GM10248 (cell line): Measurements from ENCODE around the gene IFI27.

Experiments
- CTCF ChIA-PET: fragments of 300-600 bp; sonication (Branson Sonifier 250); formaldehyde crosslinking; extraction: SDS; loops from one replicate; lab custom pipeline; 2021; ENCODE audit warnings: antibody characterized with exemption; lab: Yijun Ruan, JAX
- POLR2A ChIA-PET: fragments of 350-650 bp; sonication (Branson Sonifier 250); formaldehyde crosslinking; extraction: SDS; loops from one replicate; lab custom pipeline; 2020; ENCODE audit warnings: antibody characterized with exemption; lab: Yijun Ruan, JAX
- DNase-seq: peaks from one replicate; pipeline ENCODE4 v3.0.0; 2012; ENCODE audit errors: extremely low spot score
- TF ChIP-seq, protein P1 (sequence below): IDR thresholded peaks from 2 replicates; pipeline ENCODE4 v1.5.1; 2012; ENCODE audit warnings: mild to moderate bottlenecking, low read depth; ENCODE audit errors: extremely low read depth, missing control alignments, control extremely low read depth

The IFI27 gene

DNA sequence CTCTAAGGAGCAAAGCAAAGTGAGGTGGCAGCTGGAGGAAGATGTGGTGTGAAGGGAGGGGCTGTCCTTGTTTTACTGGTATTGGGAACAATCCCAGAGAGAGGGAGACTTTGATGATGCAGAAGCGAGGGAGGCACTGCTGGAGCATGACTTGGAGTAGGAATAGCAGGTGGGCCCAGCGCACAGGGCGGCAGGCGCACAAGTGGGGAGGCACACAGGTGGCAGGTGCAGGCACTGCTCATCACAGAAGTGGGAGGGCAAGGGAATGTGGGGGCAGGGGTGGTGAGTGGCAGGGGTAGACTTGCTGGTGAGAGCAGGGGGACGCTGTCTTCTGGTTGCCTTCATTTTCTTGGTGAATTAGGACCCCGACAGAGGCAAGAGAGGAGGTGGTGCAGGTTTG lies 11.5 kb upstream of the IFI27 start:
- TF ChIP-seq, protein P1, sequence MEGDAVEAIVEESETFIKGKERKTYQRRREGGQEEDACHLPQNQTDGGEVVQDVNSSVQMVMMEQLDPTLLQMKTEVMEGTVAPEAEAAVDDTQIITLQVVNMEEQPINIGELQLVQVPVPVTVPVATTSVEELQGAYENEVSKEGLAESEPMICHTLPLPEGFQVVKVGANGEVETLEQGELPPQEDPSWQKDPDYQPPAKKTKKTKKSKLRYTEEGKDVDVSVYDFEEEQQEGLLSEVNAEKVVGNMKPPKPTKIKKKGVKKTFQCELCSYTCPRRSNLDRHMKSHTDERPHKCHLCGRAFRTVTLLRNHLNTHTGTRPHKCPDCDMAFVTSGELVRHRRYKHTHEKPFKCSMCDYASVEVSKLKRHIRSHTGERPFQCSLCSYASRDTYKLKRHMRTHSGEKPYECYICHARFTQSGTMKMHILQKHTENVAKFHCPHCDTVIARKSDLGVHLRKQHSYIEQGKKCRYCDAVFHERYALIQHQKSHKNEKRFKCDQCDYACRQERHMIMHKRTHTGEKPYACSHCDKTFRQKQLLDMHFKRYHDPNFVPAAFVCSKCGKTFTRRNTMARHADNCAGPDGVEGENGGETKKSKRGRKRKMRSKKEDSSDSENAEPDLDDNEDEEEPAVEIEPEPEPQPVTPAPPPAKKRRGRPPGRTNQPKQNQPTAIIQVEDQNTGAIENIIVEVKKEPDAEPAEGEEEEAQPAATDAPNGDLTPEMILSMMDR, result no peak
- CTCF ChIA-PET, result interaction anchor here (1.2 to 3.9 kb wide), 3 partner anchors 9 to 63 kb away, joined by 5 to 14 read pairs (median 5); no protein-coding TSS in a partner anchor
- POLR2A ChIA-PET, result interaction anchor here (1.6 kb wide), 1 partner anchor 18 kb away, joined by 4 read pairs; the partner anchor contains the start of genes DDX24 and IFI27L1
- no peak for DNase-seq

DNA sequence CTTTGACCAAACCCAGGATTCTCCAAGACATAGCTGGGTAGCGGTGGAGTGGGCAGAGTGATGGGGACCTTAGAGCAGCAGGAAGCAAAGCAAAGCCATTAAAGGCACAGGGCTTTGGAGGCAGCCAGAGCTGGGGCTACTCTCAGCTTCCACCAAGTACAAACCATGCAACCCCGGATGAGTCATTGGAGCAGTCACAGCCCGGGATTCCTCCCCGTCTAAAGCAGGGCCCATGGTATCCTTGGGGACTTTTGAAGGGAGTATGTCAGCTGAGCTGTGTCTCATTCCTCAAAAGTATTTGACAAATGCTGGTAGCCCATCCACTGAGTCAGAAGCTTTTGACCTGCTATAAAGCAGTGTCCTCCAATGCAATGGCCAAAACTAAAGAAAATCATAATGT lies 9.7 kb upstream of the IFI27 start:
- no peak for DNase-seq
- POLR2A ChIA-PET, result interaction anchor here (0.6 kb wide), 1 partner anchor 33 kb away, joined by 4 read pairs; no protein-coding TSS in a partner anchor
- TF ChIP-seq, protein P1, result no peak
- CTCF ChIA-PET, result interaction anchor here (0.7 to 3.9 kb wide), 3 partner anchors 9 to 36 kb away, joined by 3 to 14 read pairs (median 4); no protein-coding TSS in a partner anchor

DNA sequence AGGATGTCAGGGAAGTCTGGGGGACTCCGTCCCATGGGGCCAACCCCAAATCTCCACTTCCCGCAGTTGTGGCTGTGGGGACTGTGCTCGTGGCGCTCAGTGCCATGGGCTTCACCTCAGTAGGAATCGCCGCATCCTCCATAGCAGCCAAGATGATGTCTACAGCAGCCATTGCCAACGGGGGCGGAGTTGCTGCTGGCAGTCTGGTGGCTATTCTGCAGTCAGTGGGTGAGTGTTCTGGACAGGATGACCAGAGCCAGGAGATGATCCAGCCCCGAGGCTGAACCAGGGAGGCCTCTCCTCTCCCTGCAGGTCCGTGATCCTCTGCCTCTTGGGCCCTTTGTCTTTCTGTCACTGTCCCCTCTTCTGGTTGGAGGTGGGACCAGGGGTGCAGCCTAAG lies 8.8 kb upstream of the IFI27 start:
- DNase-seq, result no peak
- CTCF ChIA-PET, result no interaction called here
- TF ChIP-seq, protein P1, result no peak
- POLR2A ChIA-PET, result no interaction called here

DNA sequence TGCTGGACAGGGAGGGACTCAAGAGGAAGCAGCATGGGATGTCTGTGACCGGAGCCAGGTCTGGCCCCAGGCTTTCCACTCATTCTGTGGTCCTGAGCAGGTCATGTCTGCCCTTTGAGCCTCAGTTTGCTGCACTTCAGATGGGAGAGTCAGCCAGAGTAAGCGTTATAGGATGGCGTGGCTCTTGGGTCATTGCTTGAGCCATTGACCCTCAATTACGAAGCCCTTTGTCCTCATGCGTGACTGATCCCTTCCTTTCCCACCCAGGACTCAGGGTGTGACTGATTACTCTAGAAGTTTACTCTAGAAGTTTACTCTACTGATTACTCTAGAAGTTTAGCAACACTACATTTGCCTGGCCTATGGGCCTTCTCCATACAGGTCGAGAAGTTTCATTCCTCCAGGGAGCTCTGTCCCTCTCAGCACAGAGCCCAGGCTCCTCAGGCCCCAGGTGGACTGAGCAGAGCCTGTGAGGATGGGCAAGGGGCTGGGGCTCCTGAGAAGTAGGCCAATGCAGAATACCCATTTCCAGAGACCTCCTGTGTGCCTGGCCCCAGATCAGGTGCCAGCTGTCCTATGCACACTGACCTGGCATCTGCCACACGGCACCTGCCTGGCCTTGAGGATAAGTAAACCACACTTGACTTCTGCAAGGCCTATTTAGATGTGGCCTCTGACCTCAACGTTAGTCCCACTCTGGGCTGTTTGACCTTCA lies 7.6 kb upstream of the IFI27 start:
- POLR2A ChIA-PET, result no interaction called here
- DNase-seq, result no peak
- CTCF ChIA-PET, result interaction anchor here (1.5 kb wide), 1 partner anchor 10 kb away, joined by 4 read pairs; no protein-coding TSS in a partner anchor
- TF ChIP-seq, protein P1, result no peak

DNA sequence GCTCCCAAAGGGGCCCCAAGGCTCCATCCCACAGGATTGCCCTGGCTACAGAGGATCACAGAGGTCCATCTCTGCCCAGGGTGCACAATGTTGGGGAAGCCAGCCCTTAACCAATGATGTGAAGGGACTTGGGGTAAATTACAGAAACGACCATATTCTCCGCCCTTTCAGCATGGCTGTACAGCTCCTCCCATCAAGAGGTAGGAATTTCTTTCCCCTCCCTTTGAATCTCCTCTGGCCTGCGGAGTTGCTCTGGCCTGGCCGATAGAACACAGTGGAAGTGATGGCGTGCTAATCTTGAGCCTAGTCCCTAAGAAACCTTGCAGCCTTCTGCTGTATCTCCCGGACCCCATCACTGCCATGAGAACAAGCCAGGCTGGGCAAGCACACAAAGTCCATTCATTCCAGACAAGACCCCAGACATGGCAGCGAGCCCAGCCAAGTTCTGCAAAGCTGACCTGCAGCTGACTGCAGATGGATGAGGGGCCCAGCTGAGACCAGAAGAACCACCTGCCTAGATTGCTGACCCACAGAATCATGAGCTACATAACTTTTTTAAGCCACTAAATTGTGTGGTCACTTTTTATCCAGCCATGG lies 6.9 kb upstream of the IFI27 start:
- TF ChIP-seq, protein P1, result no peak
- CTCF ChIA-PET, result interaction anchor here (0.8 to 1.7 kb wide), 3 partner anchors 10 to 35 kb away, joined by 3 to 5 read pairs (median 4); no protein-coding TSS in a partner anchor
- POLR2A ChIA-PET, result no interaction called here
- no peak for DNase-seq

DNA sequence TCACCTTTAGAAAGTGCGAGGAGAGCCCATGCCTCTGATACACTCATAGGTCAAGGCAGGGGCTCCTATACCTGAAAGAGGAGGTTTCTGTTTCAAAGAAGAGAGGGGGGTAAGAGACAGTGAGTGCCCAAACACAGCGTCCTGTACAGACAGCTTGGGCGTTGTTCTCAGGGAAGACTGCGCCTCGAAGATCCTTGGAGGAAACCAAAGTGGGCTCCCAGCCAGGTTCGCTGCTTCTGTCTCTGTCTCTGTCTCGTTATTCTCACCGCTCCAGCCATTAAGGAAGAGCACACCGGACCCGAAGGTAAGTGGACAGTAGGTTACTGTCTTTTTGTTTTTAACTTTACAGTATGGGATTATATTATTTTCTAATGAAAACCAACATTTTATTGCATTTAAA lies 5.8 kb upstream of the IFI27 start:
- TF ChIP-seq, protein P1, result no peak
- no peak for DNase-seq
- CTCF ChIA-PET, result interaction anchor here (1.0 to 1.7 kb wide), 4 partner anchors 11 to 67 kb away, joined by 3 to 5 read pairs (median 3); no protein-coding TSS in a partner anchor
- POLR2A ChIA-PET, result no interaction called here
